Heart left ventricle (tissue), 13 donors: Measurements from ENCODE around the gene OR3A2.

Experiments
- CTCF ChIP-seq, 12 donors: fragments of 200-600 bp; sonication (generic) in 4 of 12; IDR thresholded peaks; one replicate each; pipeline versions ENCODE4 v1.5.0 to v1.8.0; 2018 to 2022; ENCODE audit warnings: antibody characterized with exemption in 12 of 12, mild to moderate bottlenecking in 5 of 12
- POLR2A ChIP-seq, 2 donors: fragments of 450-650 bp; IDR thresholded peaks; one replicate each; pipeline ENCODE4 v1.6.1; 2017; ENCODE audit warnings: antibody characterized with exemption in 2 of 2, mild to moderate bottlenecking in 2 of 2, moderate library complexity in 2 of 2
- donor health status: ischemic (EF 13 %, LVEDD 7.1; RV severe dilation, severe dysfunction).
- donor health status: DM: no; HTN: yes; CAD: no.
- donor health status: DM: no; HTN: no; CAD: no.
- donor health status: ischemic (EF 25% LVEDD 6.9; RV normal size, moderate dysfunction).
- donor health status: ischemic (EF 25% LVEDD 5.7; RV mildly dilated, moderate dysfunction).
- donor health status: ischemic (EF 35%, LVEDD 5.7; RV mildly dilated, moderate dysfunction).
- donor health status: nonischemic (EF 11% LVEDD 7.7; RV severe dilation, severe dysfunction).
- donor health status: DM: yes; HTN: yes; CAD: no.
- donor health status: PGD.
- donor health status: ischemic (EF 29% LVEDD 5.4; RV normal size, mild dysfunction).
- donor health status: nonischemic (EF 23%, LVEDD 6.1; RV moderate dilation, normal function).

DNA sequence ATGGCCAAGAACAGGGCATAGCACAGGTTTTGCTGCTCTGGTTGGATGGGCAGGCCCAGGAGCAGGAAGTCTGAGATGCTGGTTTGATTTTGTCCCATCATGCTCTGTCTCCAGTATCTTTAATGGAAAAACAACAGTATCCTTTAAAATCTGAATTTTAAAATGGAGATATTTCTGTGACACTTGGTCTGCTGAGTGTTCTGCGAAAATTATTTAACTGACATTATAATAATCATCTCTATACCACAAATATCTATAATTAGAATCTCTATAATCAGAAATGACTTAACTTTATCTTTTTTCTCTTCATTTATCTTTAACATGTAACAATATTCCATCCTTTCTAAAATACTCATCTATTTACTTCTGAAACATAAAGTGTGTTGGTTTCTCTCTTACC lies 12.2 kb upstream of the OR3A2 start, which contains the start of gene OR1E1:
- no peak for TF ChIP-seq CTCF (IDR thresholded peaks at IDR 0.05)
- no peak for TF ChIP-seq POLR2A (IDR thresholded peaks at IDR 0.05)
